Measurements from ENCODE around the gene ZNF76.

The ZNF76 gene

GRCh38 chr6:35267897-35268296 is 8.4 kb downstream of the ZNF76 start:
- no peak for DNase-seq (ENCODE audit: low spot score)

GRCh38 chr6:35272005-35272404 is 12.5 kb downstream of the ZNF76 start:
- DNase-seq (ENCODE audit: low spot score) = no peak

DNA sequence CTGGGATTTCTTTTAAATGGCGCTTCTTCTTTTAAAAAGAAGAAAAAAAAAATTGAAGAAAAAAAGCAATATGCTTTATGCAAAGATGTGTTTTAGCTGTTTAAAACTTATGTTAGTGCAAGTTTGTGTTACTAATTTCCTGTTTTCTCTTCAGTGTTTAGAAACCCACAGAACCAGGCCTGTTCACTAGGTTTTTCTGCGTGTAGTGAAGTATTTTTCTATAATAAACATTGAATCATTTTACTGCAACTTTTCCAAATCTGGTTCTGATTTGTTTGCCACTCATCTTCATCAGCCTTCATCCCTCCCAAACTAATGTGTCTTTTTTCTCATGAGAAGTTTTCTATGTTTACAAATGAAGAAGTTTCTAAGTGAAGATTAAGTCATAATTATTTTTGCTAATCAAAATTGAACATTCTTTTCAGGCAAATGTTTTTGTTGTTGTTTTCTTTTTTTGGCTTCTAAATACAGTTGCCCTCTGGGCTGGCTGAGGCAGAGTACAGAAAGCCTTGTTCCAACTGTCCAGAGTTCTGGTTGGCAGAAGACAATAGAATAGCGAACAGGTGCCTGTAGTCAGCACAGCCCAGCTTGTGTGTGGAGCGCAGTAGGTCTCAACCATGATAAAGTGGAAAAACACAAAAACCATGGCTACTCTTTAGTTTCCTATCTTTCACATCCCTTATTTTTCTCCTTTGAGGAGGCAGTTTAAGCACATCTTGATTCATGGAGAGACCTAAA is 14.5 kb downstream of the ZNF76 start:
- no peak for DNase-seq (ENCODE audit: low spot score)

GRCh38 chr6:35275744-35276260 is 16.3 kb downstream of the ZNF76 start:
- DNase-seq (ENCODE audit: low spot score) = no peak

- DNase-seq (ENCODE audit: low spot score) = no peak
These were observed 19.2 kb downstream of the ZNF76 start for GRCh38 chr6:35278708-35279107.

DNA sequence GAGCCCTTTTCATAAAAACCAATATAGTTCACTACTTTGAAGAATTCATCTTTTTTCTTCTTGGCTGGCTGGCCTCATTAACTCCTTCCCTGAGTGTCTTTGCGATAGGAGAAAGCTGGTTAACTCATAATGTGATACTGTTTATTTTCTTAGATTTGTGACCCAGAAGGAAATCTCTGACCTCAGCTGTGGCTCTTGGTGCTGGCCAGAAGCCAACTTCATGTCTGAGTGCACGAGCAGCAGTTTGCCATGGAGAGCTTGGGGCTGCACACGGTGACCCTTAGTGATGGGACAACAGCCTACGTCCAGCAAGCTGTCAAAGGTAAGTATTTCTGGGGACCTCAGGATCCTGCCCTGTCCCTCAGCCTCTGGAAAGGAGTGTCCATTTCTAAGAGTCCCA is 21.4 kb downstream of the ZNF76 start:
- DNase-seq (ENCODE audit: low spot score) = no peak

GRCh38 chr6:35282472-35282871 is 22.9 kb downstream of the ZNF76 start:
- DNase-seq (ENCODE audit: low spot score) = peak; percentile 22

GRCh38 chr6:35283361-35283760 is 23.8 kb downstream of the ZNF76 start:
- no peak for DNase-seq (ENCODE audit: low spot score)

- no peak for DNase-seq (ENCODE audit: low spot score)
These were observed 28.3 kb downstream of the ZNF76 start for GRCh38 chr6:35287671-35288396.

GRCh38 chr6:35288834-35289233 is 29.3 kb downstream of the ZNF76 start:
- no peak for DNase-seq (ENCODE audit: low spot score)

DNA sequence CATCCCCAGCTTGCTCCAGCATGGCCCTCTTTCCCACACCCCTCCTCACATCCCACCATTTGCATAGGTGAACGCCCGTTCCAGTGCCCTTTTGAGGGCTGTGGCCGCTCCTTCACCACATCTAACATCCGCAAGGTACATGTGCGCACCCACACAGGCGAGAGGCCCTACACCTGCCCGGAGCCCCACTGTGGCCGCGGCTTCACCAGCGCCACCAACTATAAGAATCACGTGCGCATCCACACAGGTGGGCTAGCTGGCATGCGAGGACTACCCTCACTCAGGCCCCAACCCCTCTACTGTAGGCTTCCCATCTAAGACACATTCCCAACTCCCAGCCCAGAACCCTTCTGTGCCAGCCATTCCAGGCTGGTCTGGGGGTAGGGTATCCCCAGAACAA is 32.0 kb downstream of the ZNF76 start:
- DNase-seq (ENCODE audit: low spot score) = no peak

DNA sequence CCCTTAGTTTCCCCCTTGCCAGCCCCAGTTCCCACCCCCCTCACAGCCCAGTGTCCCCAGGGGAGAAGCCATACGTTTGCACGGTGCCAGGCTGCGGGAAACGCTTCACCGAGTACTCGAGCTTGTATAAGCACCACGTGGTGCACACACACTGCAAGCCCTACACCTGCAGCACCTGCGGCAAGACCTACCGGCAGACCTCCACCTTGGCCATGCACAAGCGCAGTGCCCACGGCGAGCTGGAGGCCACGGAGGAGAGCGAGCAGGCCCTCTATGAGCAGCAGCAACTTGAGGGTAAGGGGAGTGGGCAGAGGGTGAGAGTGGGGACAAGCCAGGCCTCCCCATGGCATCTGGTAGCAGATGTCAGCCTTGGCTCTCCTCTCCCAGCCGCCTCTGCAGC is 33.0 kb downstream of the ZNF76 start:
- no peak for DNase-seq (ENCODE audit: low spot score)

DNA sequence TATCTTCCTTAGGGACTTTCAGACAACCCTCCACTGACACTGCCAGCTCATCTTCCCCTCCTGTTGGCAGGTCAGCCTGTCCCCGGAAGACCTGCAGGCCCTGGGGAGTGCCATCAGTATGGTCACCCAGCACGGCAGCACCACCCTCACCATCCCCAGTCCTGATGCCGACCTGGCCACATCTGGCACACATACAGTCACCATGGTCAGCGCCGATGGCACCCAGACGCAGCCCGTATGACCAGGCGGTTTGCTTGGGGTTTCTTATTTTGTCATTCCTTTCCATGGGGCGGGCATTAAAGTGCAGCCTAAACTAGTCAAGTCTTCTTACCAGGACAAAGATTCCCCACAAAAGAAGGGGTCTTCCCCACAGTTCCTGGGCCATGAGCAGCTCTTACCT is 34.1 kb downstream of the ZNF76 start:
- DNase-seq (ENCODE audit: low spot score) = no peak

- DNase-seq (ENCODE audit: low spot score) = peak; percentile 60
These were observed 34.9 kb downstream of the ZNF76 start for GRCh38 chr6:35294308-35294945.

DNA sequence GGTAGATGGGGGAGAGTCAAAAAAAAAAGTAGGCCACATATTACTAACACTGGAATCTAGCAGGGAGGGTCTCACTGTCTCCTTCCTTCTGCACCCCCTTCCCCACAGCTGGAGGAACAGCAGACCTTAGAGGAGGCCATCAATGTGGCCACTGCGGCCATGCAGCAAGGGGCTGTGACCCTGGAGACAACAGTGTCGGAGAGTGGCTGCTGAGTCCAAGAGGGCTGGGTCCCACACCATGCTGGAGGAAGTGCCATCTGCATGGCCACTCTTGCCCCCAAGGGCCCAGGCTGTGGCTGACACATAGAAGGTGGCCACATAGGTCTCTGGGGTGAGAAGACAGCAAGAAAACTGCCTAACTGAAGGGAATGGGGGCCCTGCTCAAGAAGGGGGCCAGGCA is 35.5 kb downstream of the ZNF76 start:
- DNase-seq (ENCODE audit: low spot score) = no peak

DNA sequence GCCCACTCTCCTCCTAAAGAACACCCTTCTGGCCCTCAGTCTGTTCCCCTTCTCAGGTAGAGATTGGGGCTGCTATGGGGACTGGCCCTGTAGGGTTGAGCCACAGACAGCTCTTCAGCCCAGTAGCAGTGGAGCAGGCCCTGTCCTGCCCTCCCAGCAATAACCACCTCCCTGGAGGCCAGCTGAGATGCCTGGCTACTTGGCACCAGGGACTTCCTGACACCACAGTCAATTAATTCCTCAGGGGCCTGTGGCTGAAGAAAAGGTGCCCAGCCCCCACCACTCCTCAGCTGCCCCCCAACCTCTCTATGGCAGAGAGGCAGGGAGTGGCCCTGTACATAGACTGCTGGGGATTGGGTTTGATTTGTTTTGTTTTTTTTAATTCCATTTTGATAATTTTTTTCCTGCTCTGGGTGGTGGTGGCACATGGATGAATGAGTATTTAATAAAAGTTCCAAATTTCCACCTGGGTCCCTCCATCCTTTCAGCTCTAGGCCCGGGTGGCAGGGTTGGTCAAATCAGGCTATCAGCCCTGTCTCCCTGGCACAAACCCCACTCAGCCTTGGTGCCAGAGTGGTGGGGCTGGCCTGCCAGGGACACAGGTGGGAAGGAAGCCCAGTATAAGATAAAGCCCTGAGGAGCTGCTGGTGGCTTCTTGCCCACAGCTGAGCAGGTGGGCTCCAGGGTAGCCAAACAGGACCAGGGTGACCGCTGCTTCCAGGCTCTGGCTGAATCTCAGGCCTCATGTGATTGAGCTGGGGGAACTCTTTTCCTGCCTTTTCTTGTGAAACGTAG is 36.2 kb downstream of the ZNF76 start:
- DNase-seq (ENCODE audit: low spot score) = no peak

DNA sequence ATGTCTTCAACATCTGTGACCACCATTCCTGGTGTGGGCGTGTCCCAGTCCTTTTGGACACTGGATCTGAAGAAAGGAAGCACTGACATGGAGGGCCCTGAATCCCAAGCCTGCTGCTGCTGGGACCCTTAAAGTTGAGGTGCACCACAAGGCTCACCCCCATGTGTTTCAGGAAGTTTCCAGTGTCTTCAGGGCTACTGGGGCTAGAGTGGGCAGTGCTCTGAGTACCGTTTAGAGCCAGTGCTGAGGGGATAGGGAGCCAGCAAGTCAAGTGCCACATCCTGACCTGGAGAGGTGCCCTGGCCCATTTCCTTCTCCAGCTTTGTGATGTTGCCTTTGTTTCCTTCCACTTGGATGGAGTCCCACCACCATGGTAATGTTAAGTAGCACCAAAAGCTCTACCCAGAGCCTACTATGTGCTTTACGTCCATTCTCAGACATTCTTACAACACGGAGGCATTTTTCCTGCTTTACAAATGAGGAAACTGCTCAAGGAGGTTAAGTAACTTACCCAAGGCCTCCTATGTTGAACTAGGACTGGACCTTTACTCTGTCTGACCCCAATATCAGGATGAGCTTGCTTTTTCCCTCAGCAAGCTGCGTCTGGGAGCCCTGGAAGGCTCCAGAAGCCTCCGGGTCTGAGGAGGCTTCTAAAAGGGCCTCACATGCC is 37.5 kb downstream of the ZNF76 start:
- DNase-seq (ENCODE audit: low spot score) = no peak

GRCh38 chr6:35297601-35298481 is 38.3 kb downstream of the ZNF76 start, which contains the start of gene DEF6:
Gene DEF6 (plus strand): TSS chr6:35297818. CDS start chr6:35297857, 39 bp downstream.
- DNase-seq (ENCODE audit: low spot score) = peak; percentile 94

GRCh38 chr6:35298625-35299140 is 39.1 kb downstream of the ZNF76 start:
- DNase-seq (ENCODE audit: low spot score) = peak; percentile 28

DNA sequence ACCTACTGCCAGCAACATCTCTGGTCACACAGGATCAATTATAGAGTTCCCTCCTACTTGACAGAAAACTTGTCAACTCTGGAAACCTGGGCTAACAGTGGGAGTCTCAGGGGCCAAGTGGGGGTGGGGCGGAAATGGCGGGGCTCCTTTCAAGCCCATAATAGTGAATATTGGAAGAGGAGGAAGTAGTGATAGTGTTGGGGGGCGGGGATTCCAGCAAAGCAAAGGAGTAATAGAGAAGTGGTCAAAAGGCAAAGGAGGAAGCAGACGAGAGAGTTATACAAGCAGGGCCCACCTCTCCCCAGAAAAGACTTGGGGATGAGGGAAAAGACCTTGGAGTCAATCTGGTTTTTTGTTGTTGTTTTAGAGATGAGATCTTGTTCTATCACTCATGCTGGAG is 40.1 kb downstream of the ZNF76 start:
- no peak for DNase-seq (ENCODE audit: low spot score)

Measured in activated CD4-positive, alpha-beta T cell treated with anti-CD3 and anti-CD28 coated beads, Interleukin-2, Interleukin-4, amounts not matched to agents 100 ng/mL and 50 ng/mL, durations not matched to agents 16 hours and 8 hours (primary cell).